Keratinocyte (primary cell): Measurements from ENCODE around the gene SEC61A2. TPM values are rescaled to one million over a fixed set of nuclear protein-coding genes. Genes with fewer than 3 reads are reported as not detected.

Source experiments
- DNase-seq: peaks from one replicate; pipeline ENCODE4 v3.0.0-alpha.2; 2011; ENCODE audit warnings: low read depth, missing footprints, low spot score
- FAIRE-seq: peaks from 2 replicates; lab custom pipeline; 2011; peaks lifted over from hg19 to GRCh38; lab: Jason Lieb, UNC
- H2AFZ ChIP-seq: 2 replicates; pipeline ENCODE4 v1.6.0; 2012; ENCODE audit warnings: low read length, control low read depth, inconsistent platforms; ENCODE audit not compliant: control insufficient read depth
- H3K27ac ChIP-seq: 2 replicates; pipeline ENCODE4 v1.5.1; 2011; ENCODE audit warnings: low read length; ENCODE audit not compliant: control insufficient read depth, insufficient read depth
- H3K27me3 ChIP-seq: 3 replicates; pipeline ENCODE4 v1.6.0; 2011; ENCODE audit warnings: low read length; ENCODE audit not compliant: control insufficient read depth, insufficient read depth; ENCODE audit errors: extremely low read depth
- H3K36me3 ChIP-seq, 2 experiments: 2 replicates in 1 of 2; 3 replicates in 1 of 2; pipeline ENCODE4 v1.5.1; 2011; ENCODE audit warnings: low read length in 2 of 2, mild to moderate bottlenecking in 1 of 2; ENCODE audit not compliant: control insufficient read depth in 2 of 2, insufficient read depth in 2 of 2; ENCODE audit errors: extremely low read depth in 1 of 2
- H3K4me1 ChIP-seq: 3 replicates; pipeline ENCODE4 v1.5.1; 2011; ENCODE audit warnings: low read length; ENCODE audit not compliant: control insufficient read depth, insufficient read depth; ENCODE audit errors: extremely low read depth
- H3K4me2 ChIP-seq: 3 replicates; pipeline ENCODE4 v1.6.0; 2011; ENCODE audit warnings: low read depth, low read length; ENCODE audit not compliant: control insufficient read depth, insufficient read depth; ENCODE audit errors: extremely low read depth
- H3K4me3 ChIP-seq, 3 experiments: fragments of 200-600 bp in 1 of 3; sonication (generic) in 1 of 3; 2 replicates in 2 of 3; 3 replicates in 1 of 3; pipeline ENCODE4 v1.5.1; 2011 to 2016; ENCODE audit warnings: low read length in 3 of 3, mild to moderate bottlenecking in 3 of 3, control low read depth in 2 of 3, inconsistent platforms in 1 of 3, low read depth in 1 of 3, mixed read lengths in 1 of 3, mixed run types in 1 of 3, moderate library complexity in 1 of 3; ENCODE audit not compliant: control insufficient read depth in 2 of 3, insufficient read depth in 2 of 3; ENCODE audit errors: extremely low read depth in 1 of 3
- H3K79me2 ChIP-seq: 2 replicates; pipeline ENCODE4 v1.6.0; 2012; ENCODE audit warnings: low read length; ENCODE audit not compliant: control insufficient read depth, insufficient read depth
- H3K9ac ChIP-seq: 3 replicates; pipeline ENCODE4 v1.6.0; 2011; ENCODE audit warnings: low read length; ENCODE audit not compliant: control insufficient read depth, insufficient read depth; ENCODE audit errors: extremely low read depth
- H3K9me1 ChIP-seq: 3 replicates; pipeline ENCODE4 v1.6.0; 2011; ENCODE audit warnings: low read length; ENCODE audit not compliant: control insufficient read depth, insufficient read depth; ENCODE audit errors: extremely low read depth
- H3K9me3 ChIP-seq: 2 replicates; pipeline ENCODE4 v1.5.1; 2012; ENCODE audit warnings: low read depth, low read length; ENCODE audit not compliant: control insufficient read depth
- H4K20me1 ChIP-seq: 3 replicates; pipeline ENCODE4 v1.6.0; 2011; ENCODE audit warnings: low read length; ENCODE audit not compliant: control insufficient read depth, insufficient read depth; ENCODE audit errors: extremely low read depth
- EZH2 ChIP-seq: IDR thresholded peaks from one replicate; pipeline ENCODE4 v1.6.1; 2012; ENCODE audit warnings: inconsistent platforms, mild to moderate bottlenecking, low read length, moderate library complexity
- dilution Hi-C: fragments of 300-500 bp; cut with MboI; formaldehyde crosslinking; loops from one replicate; pipeline ENCODE4 v1.7.0; 2020; ENCODE audit warnings: low sequenced_read_pairs; ENCODE audit not compliant: extremely low pct_ligation_motif_present
- polyA plus RNA-seq, 5 experiments: library from polyadenylated mRNA; depleted of rRNA in 3 of 5; stranded (reverse) in 3 of 5; stranded (forward) in 1 of 5; unstranded in 1 of 5; fragments of >200 nt; gene quantifications; 1 replicate in 1 of 5; 2 replicates in 3 of 5; 3 replicates in 1 of 5; pipeline versions ENCODE4 v1.2.1 to v1.2.3, GENCODE V29; 2011 to 2012; ENCODE audit warnings: missing spikeins in 2 of 5, low read depth in 1 of 5, low replicate concordance in 1 of 5
- TF ChIP-seq, protein P1 (sequence below), 3 experiments: IDR thresholded peaks in 1 of 3; conservative IDR thresholded peaks in 1 of 3; optimal IDR thresholded peaks in 1 of 3; 2 replicates in 2 of 3; 3 replicates in 1 of 3; pipeline versions ENCODE3 to v1.5.1; 2011; ENCODE audit warnings: low read length in 3 of 3, mild to moderate bottlenecking in 3 of 3, moderate library complexity in 2 of 3, control low read depth in 1 of 3, inconsistent platforms in 1 of 3; ENCODE audit not compliant: insufficient read depth in 2 of 3; ENCODE audit errors: extremely low read depth in 1 of 3

SEC61A2 gene
- polyA plus RNA-seq, 1 donor (not counting 4 experiments of a cell fraction or from before 2014, with no cell fraction given) = 13.7 TPM

GRCh38 chr10:12111528-12111927, 17.9 kb upstream of the SEC61A2 start:
- H3K27ac ChIP-seq = no peak overlapping the region
- H3K4me3 ChIP-seq = no peak overlapping the region
- no peaks in the 10 kb centered on the region for H3K9me1 ChIP-seq
- no peak overlapping the region for H2AFZ ChIP-seq
- H3K9me3 ChIP-seq = no peaks in the 10 kb centered on the region
- no peaks in the 10 kb centered on the region for H3K79me2 ChIP-seq
- no peaks in the 10 kb centered on the region for H3K27me3 ChIP-seq
- H3K9ac ChIP-seq = no peak overlapping the region
- dilution Hi-C loops = no loop called here
- FAIRE-seq = no peak
- no peak for DNase-seq
- no peaks in the 10 kb centered on the region for H4K20me1 ChIP-seq
- peaks cover 0 to 3% of the 10 kb centered on the region in 2 experiments for H3K36me3 ChIP-seq
- H3K4me1 ChIP-seq = no peaks in the 10 kb centered on the region
- TF ChIP-seq, protein P1, sequence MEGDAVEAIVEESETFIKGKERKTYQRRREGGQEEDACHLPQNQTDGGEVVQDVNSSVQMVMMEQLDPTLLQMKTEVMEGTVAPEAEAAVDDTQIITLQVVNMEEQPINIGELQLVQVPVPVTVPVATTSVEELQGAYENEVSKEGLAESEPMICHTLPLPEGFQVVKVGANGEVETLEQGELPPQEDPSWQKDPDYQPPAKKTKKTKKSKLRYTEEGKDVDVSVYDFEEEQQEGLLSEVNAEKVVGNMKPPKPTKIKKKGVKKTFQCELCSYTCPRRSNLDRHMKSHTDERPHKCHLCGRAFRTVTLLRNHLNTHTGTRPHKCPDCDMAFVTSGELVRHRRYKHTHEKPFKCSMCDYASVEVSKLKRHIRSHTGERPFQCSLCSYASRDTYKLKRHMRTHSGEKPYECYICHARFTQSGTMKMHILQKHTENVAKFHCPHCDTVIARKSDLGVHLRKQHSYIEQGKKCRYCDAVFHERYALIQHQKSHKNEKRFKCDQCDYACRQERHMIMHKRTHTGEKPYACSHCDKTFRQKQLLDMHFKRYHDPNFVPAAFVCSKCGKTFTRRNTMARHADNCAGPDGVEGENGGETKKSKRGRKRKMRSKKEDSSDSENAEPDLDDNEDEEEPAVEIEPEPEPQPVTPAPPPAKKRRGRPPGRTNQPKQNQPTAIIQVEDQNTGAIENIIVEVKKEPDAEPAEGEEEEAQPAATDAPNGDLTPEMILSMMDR (optimal IDR thresholded peaks at IDR 0.05 in 1 of 3, IDR thresholded peaks at IDR 0.05 in 1 of 3, conservative IDR thresholded peaks at IDR 0.05 in 1 of 3; ENCODE audit: extremely low read depth in 1 of 3, insufficient read depth in 2 of 3, low read length in 3 of 3) = no peak
- TF ChIP-seq EZH2 = no peak
- H3K4me2 ChIP-seq = no peak overlapping the region

DNA sequence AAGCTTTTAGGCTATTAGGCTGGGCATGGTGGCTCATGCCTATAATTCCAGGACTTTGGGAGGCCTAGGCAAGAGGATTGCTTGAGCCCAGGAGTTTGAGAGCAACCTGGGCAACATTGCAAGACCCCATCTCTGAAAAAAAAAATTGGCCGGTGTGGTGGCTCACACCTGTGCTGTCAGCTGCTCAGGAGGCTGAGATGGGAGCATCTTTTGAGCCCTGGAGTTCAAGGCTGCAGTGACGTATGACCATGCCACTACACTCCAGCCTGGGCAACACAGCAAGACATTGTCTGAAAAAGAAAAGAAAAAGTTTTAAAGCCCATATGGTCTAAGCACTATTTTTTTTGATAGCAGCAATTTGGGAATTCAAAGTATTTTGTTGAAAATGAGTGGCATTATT, 15.8 kb upstream of the SEC61A2 start:
- no peaks in the 10 kb centered on the region for H4K20me1 ChIP-seq
- FAIRE-seq (no peak), DNase-seq (no peak)
- no peaks in the 10 kb centered on the region for H3K4me1 ChIP-seq
- dilution Hi-C loops = no loop called here
- H3K9me3 ChIP-seq = no peaks in the 10 kb centered on the region
- no peak overlapping the region for H2AFZ ChIP-seq
- H3K36me3 ChIP-seq = peaks cover 3 to 6% of the 10 kb centered on the region in 2 experiments
- H3K9me1 ChIP-seq = no peaks in the 10 kb centered on the region
- no peak overlapping the region for H3K9ac ChIP-seq
- H3K4me2 ChIP-seq = no peak overlapping the region
- no peak overlapping the region for H3K27ac ChIP-seq
- no peaks in the 10 kb centered on the region for H3K79me2 ChIP-seq
- TF ChIP-seq, protein P1 (optimal IDR thresholded peaks at IDR 0.05 in 1 of 3, IDR thresholded peaks at IDR 0.05 in 1 of 3, conservative IDR thresholded peaks at IDR 0.05 in 1 of 3; ENCODE audit: extremely low read depth in 1 of 3, insufficient read depth in 2 of 3, low read length in 3 of 3) = no peak
- no peak for TF ChIP-seq EZH2
- no peak overlapping the region for H3K4me3 ChIP-seq
- H3K27me3 ChIP-seq = no peaks in the 10 kb centered on the region
